PC-9 (cell line): Measurements from ENCODE around the gene MFSD2B.

Source experiments
- EZH2 ChIP-seq: fragments of 200-600 bp; sonication (generic); IDR thresholded peaks from 2 replicates; pipeline ENCODE4 v1.8.0; 2017; ENCODE audit warnings: antibody characterized with exemption, low read depth
- TF ChIP-seq, protein P1 (sequence below): fragments of 200-600 bp; sonication (generic); conservative IDR thresholded peaks from 2 replicates; pipeline ENCODE4 v1.6.1; 2017; ENCODE audit warnings: mixed run types, antibody characterized with exemption, mild to moderate bottlenecking, moderate library complexity

DNA sequence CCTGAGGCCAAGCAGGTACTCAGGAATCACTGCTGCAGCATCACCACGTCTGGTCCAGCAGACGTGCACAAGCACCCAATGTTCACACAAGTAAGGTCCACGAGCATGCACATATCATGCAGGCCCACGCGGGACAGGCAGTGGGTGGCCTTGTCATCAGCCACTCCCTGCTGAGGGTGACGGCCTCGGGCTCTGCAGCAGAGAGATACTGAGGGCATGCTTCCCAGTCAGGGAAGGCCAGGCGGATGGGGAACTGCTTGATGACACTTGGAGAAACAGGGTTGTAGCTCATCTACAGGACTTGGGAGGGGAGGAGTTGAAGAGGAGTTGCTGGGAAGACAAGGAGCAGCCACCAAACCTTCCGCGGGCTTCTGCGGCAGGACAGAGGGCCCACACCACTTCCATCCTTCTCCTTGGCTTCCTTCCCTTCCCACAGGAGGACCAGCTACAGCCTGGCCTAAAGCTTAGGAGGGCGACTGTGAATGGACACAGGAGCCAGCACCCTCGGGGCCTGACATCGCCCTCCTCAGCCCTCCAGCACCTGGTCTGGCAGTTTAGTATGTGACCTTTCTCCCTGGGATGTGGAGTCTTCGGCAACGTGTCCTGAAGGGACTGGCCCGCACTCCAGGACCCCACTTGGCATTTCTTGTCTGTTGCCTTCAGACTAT, 15.2 kb downstream of the MFSD2B start:
- no peak for TF ChIP-seq EZH2
- TF ChIP-seq, protein P1, sequence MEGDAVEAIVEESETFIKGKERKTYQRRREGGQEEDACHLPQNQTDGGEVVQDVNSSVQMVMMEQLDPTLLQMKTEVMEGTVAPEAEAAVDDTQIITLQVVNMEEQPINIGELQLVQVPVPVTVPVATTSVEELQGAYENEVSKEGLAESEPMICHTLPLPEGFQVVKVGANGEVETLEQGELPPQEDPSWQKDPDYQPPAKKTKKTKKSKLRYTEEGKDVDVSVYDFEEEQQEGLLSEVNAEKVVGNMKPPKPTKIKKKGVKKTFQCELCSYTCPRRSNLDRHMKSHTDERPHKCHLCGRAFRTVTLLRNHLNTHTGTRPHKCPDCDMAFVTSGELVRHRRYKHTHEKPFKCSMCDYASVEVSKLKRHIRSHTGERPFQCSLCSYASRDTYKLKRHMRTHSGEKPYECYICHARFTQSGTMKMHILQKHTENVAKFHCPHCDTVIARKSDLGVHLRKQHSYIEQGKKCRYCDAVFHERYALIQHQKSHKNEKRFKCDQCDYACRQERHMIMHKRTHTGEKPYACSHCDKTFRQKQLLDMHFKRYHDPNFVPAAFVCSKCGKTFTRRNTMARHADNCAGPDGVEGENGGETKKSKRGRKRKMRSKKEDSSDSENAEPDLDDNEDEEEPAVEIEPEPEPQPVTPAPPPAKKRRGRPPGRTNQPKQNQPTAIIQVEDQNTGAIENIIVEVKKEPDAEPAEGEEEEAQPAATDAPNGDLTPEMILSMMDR, result no peak
